ENCODE results near the gene KLF15. TPM values are rescaled to one million over a fixed set of nuclear protein-coding genes. Genes with fewer than 3 reads are reported as not detected.
A peak's percentile ranks its signal among the peaks of the same experiment; 100 is the strongest.

KLF15 gene
- total and polyA plus RNA-seq, 2 donors (not counting 1 experiment from before 2014, with no cell fraction given) = 0.10 to 2.2 TPM

DNA sequence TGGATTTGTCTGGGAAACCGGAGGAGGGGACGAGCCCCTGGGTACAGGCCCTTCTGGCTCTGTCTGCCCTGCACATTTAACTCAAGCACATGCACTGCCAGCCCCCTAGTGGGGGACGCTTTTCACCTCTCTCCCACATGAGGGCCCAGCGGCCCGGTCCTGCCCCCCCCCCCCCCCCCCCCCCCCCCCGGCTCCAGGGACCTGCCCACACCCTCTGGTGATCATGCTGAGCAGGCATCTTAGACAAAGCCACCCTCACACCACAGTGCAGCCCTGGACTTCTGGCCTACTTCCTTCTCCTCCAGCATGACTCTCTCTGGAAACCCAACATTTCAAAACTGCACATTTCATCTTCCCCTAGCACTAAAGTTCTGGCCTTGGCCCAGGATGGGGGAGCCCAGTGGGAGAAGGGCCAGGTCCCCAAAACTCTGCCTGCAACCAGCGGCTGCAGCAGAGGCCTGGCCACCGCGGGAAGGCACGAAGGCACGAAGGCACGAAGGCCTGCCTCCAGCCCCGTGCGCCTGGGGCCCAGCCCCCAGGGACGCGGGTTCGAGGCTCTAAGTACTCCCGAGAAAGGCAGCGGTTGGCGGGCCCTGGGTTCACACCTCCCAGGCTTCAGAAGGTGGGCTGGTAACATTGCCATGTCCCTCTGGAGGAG, 14.1 kb downstream of the KLF15 start:
- DNase-seq (no peak), ATAC-seq (ENCODE audit: low read depth) (peak; percentile 45)
- Mint-ChIP-seq H3K27ac (no peak overlapping the region), H3K9me3 (ENCODE audit: insufficient read depth) (no peaks in the 10 kb centered on the region), H3K4me1 (no peaks in the 10 kb centered on the region), H3K27me3 (peaks cover 3% of the 10 kb centered on the region), H3K4me3 (no peak overlapping the region)
- no peak overlapping the region for H3K4me2 ChIP-seq (replicated peaks; ENCODE audit: low read depth, low read length, poor library complexity, severe bottlenecking)
- H3K79me2 ChIP-seq (ENCODE audit: control insufficient read depth, insufficient read depth, low read length) = no peaks in the 10 kb centered on the region
- H3K9me3 ChIP-seq (ENCODE audit: control extremely low read depth in 1 of 3, control insufficient read depth in 2 of 3, insufficient read depth in 1 of 3, low read length in 2 of 3) = no peaks in the 10 kb centered on the region
- ChIA-PET CTCF (no interaction called here), POLR2A (no interaction called here)
- no peaks in the 10 kb centered on the region for H4K20me1 ChIP-seq (ENCODE audit: control insufficient read depth, insufficient read depth, low read length, poor library complexity, severe bottlenecking)
- no peaks in the 10 kb centered on the region for H3K36me3 ChIP-seq (replicated peaks in 1 of 2; ENCODE audit: control extremely low read depth in 1 of 2, control insufficient read depth in 1 of 2, extremely low read depth in 1 of 2, insufficient read depth in 2 of 2, low read length in 1 of 2)
- no peak for TF ChIP-seq EZH2 (IDR thresholded peaks at IDR 0.05; ENCODE audit: borderline replicate concordance, insufficient read depth, low read depth, low read length, poor library complexity, severe bottlenecking)
- TF ChIP-seq, protein P1, sequence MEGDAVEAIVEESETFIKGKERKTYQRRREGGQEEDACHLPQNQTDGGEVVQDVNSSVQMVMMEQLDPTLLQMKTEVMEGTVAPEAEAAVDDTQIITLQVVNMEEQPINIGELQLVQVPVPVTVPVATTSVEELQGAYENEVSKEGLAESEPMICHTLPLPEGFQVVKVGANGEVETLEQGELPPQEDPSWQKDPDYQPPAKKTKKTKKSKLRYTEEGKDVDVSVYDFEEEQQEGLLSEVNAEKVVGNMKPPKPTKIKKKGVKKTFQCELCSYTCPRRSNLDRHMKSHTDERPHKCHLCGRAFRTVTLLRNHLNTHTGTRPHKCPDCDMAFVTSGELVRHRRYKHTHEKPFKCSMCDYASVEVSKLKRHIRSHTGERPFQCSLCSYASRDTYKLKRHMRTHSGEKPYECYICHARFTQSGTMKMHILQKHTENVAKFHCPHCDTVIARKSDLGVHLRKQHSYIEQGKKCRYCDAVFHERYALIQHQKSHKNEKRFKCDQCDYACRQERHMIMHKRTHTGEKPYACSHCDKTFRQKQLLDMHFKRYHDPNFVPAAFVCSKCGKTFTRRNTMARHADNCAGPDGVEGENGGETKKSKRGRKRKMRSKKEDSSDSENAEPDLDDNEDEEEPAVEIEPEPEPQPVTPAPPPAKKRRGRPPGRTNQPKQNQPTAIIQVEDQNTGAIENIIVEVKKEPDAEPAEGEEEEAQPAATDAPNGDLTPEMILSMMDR (IDR thresholded peaks at IDR 0.05) = no peak
- H3K9ac ChIP-seq (ENCODE audit: low read length) = no peak overlapping the region
- H3K27ac ChIP-seq (ENCODE audit: low read length in 2 of 2) = no peak overlapping the region
- H2AFZ ChIP-seq (ENCODE audit: insufficient read depth, low read depth, low read length, poor library complexity, severe bottlenecking) = no peak overlapping the region
- WGBS (ENCODE audit: insufficient coverage) = 92% methylated on average over 14 of the region's 20 CpGs
- no peak overlapping the region for H3K4me3 ChIP-seq (ENCODE audit: control extremely low read depth in 1 of 5, extremely low read depth in 1 of 5, insufficient read depth in 1 of 5, low read depth in 2 of 5, low read length in 4 of 5)
- H3K4me1 ChIP-seq (ENCODE audit: control insufficient read depth in 2 of 2, insufficient read depth in 2 of 2, low read length in 2 of 2) = no peaks in the 10 kb centered on the region
- peaks cover 0 to 2% (median 0%) of the 10 kb centered on the region in 4 experiments for H3K27me3 ChIP-seq (replicated peaks in 1 of 4; ENCODE audit: control extremely low read depth in 1 of 4, control insufficient read depth in 3 of 4, insufficient read depth in 4 of 4, low read length in 3 of 4)
- intact Hi-C loops (cut with micrococcal nuclease) = no loop called here

DNA sequence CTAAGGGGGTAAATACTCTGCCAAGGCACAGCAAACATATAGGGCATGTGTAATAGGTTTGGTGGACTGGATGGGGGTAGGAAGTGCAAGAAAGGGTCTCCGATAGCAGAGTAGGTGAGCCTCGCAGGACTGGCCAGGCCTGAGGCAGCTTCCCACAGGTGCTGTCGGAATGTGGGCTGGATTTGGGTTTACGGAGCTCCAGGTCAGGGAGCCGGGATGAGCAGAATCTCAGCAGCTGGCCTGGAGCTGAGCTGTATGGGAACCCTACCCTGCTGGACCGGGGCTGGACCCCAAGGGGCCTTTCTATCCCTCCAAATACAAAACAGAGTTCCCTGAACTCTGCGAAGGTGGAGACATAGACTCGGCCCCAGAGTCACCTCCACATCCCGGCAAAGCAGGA, 15.0 kb downstream of the KLF15 start:
- ATAC-seq (ENCODE audit: low read depth) = no peak
- Histone ChIP-seq H3K9ac (ENCODE audit: low read length) (no peak overlapping the region), H4K20me1 (ENCODE audit: control insufficient read depth, insufficient read depth, low read length, poor library complexity, severe bottlenecking) (no peaks in the 10 kb centered on the region), H3K27me3 (replicated peaks in 1 of 4; ENCODE audit: control extremely low read depth in 1 of 4, control insufficient read depth in 3 of 4, insufficient read depth in 4 of 4, low read length in 3 of 4) (peaks cover 0 to 2% (median 0%) of the 10 kb centered on the region in 4 experiments), H3K4me2 (replicated peaks; ENCODE audit: low read depth, low read length, poor library complexity, severe bottlenecking) (no peak overlapping the region), H3K36me3 (replicated peaks in 1 of 2; ENCODE audit: control extremely low read depth in 1 of 2, control insufficient read depth in 1 of 2, extremely low read depth in 1 of 2, insufficient read depth in 2 of 2, low read length in 1 of 2) (no peaks in the 10 kb centered on the region), H3K9me3 (ENCODE audit: control extremely low read depth in 1 of 3, control insufficient read depth in 2 of 3, insufficient read depth in 1 of 3, low read length in 2 of 3) (no peaks in the 10 kb centered on the region), H3K4me1 (ENCODE audit: control insufficient read depth in 2 of 2, insufficient read depth in 2 of 2, low read length in 2 of 2) (no peaks in the 10 kb centered on the region), H3K79me2 (ENCODE audit: control insufficient read depth, insufficient read depth, low read length) (no peaks in the 10 kb centered on the region), H3K27ac (ENCODE audit: low read length in 2 of 2) (no peak overlapping the region), H2AFZ (ENCODE audit: insufficient read depth, low read depth, low read length, poor library complexity, severe bottlenecking) (no peak overlapping the region), H3K4me3 (ENCODE audit: control extremely low read depth in 1 of 5, extremely low read depth in 1 of 5, insufficient read depth in 1 of 5, low read depth in 2 of 5, low read length in 4 of 5) (no peak overlapping the region)
- Mint-ChIP-seq H3K27ac (no peak overlapping the region), H3K4me3 (no peak overlapping the region), H3K27me3 (peaks cover 3% of the 10 kb centered on the region), H3K4me1 (no peaks in the 10 kb centered on the region), H3K9me3 (ENCODE audit: insufficient read depth) (no peaks in the 10 kb centered on the region)
- CTCF ChIA-PET = no interaction called here
- WGBS (ENCODE audit: insufficient coverage) = 95% methylated on average over 6 of the region's 9 CpGs
- TF ChIP-seq, protein P1 (IDR thresholded peaks at IDR 0.05) = no peak
- TF ChIP-seq EZH2 (IDR thresholded peaks at IDR 0.05; ENCODE audit: borderline replicate concordance, insufficient read depth, low read depth, low read length, poor library complexity, severe bottlenecking) = no peak
- no peak for DNase-seq
- POLR2A ChIA-PET = no interaction called here
- intact Hi-C loops (cut with micrococcal nuclease) = no loop called here

Data from B cell (primary cell).